SU-DHL-6 (cell line): ENCODE measurements around the gene NFIX.

Experiments
- CTCF ChIP-seq: fragments of 200-600 bp; sonication (generic); IDR thresholded peaks from one replicate; pipeline ENCODE4 v1.5.1; 2017; ENCODE audit warnings: antibody characterized with exemption, mild to moderate bottlenecking, low read length, moderate library complexity; ENCODE audit not compliant: insufficient read depth, poor library complexity, severe bottlenecking
- EZH2phosphoT487 ChIP-seq: fragments of 200-600 bp; sonication (generic), shearing (Covaris generic); conservative IDR thresholded peaks from 2 replicates; pipeline ENCODE4 v1.6.1; 2018; ENCODE audit warnings: mild to moderate bottlenecking, antibody characterized with exemption, low read length, moderate library complexity, mixed read lengths

- TF ChIP-seq EZH2phosphoT487 = no peak
- no peak for TF ChIP-seq CTCF
These were observed 67.0 kb downstream of the NFIX start for GRCh38 chr19:13062317-13062716.
